ENCODE results near the gene PTPRN2.

DNA sequence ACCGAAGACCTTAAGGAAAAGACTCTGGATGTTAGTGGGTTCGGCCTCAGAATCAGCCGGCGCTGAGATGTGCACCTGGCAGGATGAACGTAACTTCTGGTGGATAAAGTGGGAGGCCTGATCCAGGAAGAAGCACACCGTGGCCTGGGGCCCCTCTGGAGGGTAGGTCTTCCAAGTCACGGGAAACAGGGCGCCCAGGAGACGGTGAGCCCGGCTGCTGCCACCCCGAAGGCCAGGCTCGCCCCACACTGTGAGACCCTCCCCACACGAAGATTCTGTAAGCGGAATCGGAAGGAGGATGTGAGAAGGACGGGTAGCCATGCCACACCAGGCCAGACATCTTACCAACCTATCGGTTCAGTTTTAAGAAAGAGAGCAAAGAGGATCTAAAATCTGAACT lies 971.8 kb downstream of the PTPRN2 start:
- TF ChIP-seq CTCF (IDR thresholded peaks at IDR 0.05) (no peak), ZFX (IDR thresholded peaks at IDR 0.05; ENCODE audit: borderline replicate concordance) (no peak)
